GM18951 (cell line): ENCODE measurements around the gene ZNF516.

ENCODE experiments used
- POLR2A ChIP-seq: IDR thresholded peaks from 4 replicates; pipeline ENCODE4 v1.6.1; 2011; ENCODE audit warnings: mild to moderate bottlenecking; ENCODE audit not compliant: insufficient read length, insufficient read depth; ENCODE audit errors: extremely low read depth
- in situ Hi-C: fragments of 300-500 bp; cut with MboI; formaldehyde crosslinking; loops from one replicate; pipeline ENCODE4 v1.12.0; 2022; ENCODE audit warnings: low sequenced_read_pairs, mixed read lengths, inconsistent platforms; ENCODE audit not compliant: unreplicated experiment

The ZNF516 gene

GRCh38 chr18:76376225-76376624 is 118.8 kb downstream of the ZNF516 start:
- in situ Hi-C loops = loop anchor here (25.0 kb wide), 1 partner anchor 336 kb away; no protein-coding TSS in a partner anchor
- no peak for TF ChIP-seq POLR2A

- no peak for TF ChIP-seq POLR2A
- in situ Hi-C loops = loop anchor here (25.0 kb wide), 2 partner anchors 338 to 1762 kb away; no protein-coding TSS in a partner anchor
Measured at GRCh38 chr18:76374330-76375281, 120.4 kb downstream of the ZNF516 start.

GRCh38 chr18:76373297-76373696 is 121.7 kb downstream of the ZNF516 start:
- in situ Hi-C loops = loop anchor here (25.0 kb wide), 1 partner anchor 1761 kb away; no protein-coding TSS in a partner anchor
- TF ChIP-seq POLR2A = no peak

- in situ Hi-C loops = loop anchor here (25.0 kb wide), 1 partner anchor 1759 kb away; no protein-coding TSS in a partner anchor
- TF ChIP-seq POLR2A = no peak
Measured at GRCh38 chr18:76371301-76372203, 123.5 kb downstream of the ZNF516 start.

GRCh38 chr18:76370686-76371085 is 124.4 kb downstream of the ZNF516 start:
- in situ Hi-C loops = loop anchor here (25.0 kb wide), 1 partner anchor 1758 kb away; no protein-coding TSS in a partner anchor

GRCh38 chr18:76370201-76370600 is 124.8 kb downstream of the ZNF516 start:
- in situ Hi-C loops = loop anchor here (25.0 kb wide), 1 partner anchor 1758 kb away; no protein-coding TSS in a partner anchor
- TF ChIP-seq POLR2A = no peak

More at GRCh38 chr18:76370686-76371085, 124.4 kb downstream of the ZNF516 start:
- TF ChIP-seq POLR2A = no peak

- in situ Hi-C loops = loop anchor here (25.0 kb wide), 1 partner anchor 1757 kb away; no protein-coding TSS in a partner anchor
Measured at GRCh38 chr18:76369791-76370190, 125.3 kb downstream of the ZNF516 start.

GRCh38 chr18:76368976-76369375 is 126.1 kb downstream of the ZNF516 start:
- no peak for TF ChIP-seq POLR2A
- in situ Hi-C loops = loop anchor here (25.0 kb wide), 1 partner anchor 1757 kb away; no protein-coding TSS in a partner anchor

More at GRCh38 chr18:76369791-76370190, 125.3 kb downstream of the ZNF516 start:
- TF ChIP-seq POLR2A = no peak

GRCh38 chr18:76368271-76368670 is 126.8 kb downstream of the ZNF516 start:
- no peak for TF ChIP-seq POLR2A
- in situ Hi-C loops = loop anchor here (25.0 kb wide), 1 partner anchor 1756 kb away; no protein-coding TSS in a partner anchor

GRCh38 chr18:76367168-76368125 is 127.6 kb downstream of the ZNF516 start:
- no peak for TF ChIP-seq POLR2A
- in situ Hi-C loops = loop anchor here (25.0 kb wide), 1 partner anchor 1755 kb away; no protein-coding TSS in a partner anchor

- in situ Hi-C loops = loop anchor here (25.0 kb wide), 1 partner anchor 1753 kb away; no protein-coding TSS in a partner anchor
- no peak for TF ChIP-seq POLR2A
Measured at GRCh38 chr18:76365561-76365960, 129.5 kb downstream of the ZNF516 start.
